ENCODE measurements around the gene CCDC38. TPM values are rescaled to one million over a fixed set of nuclear protein-coding genes. Genes with fewer than 3 reads are reported as not detected.

The CCDC38 gene
- not detected in 2 replicates for total RNA-seq

DNA sequence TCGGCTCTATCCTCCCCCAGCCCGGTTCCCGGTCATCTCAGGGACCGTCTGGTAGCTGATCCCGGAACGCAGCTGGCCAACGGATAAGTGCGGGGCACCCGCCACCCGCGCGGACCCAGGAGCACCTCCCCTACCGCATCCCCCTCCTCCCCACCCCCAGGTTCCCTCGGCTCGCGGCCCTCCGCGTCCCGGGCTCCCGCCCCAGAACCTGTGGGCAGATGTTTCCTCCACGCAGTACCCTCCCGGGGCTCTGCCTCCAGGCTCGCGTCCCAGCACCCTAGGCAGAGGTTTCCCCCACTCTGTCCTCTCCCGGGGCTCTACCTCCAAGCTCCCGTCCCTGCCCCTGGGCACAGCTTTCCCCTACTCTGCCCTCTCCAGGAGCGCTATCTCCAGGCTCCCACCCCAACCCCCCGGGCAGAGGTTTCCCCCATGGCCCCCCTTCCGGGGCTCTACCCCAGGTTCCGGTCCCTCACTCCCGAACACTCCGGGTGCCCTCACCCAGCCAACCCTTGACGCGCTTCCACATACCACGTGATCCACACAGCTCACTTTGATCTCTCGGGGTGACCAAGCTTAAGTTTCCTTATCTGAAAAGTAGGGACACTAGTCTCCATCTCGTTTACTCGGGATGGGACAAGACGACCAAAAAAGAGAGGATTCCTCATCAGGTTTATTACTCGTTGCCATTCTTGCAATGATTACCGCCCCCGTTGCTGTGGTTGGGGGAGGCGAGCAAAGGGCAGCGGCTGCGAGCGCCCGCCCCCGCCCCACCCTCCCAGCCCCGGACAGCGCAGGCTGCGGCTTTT is at the start of gene CCDC38:
Gene CCDC38, minus strand, starts transcription at position 91 of the 806 bp plus-strand sequence. CDS start 6,105 bp downstream, outside the sequence.

DNA sequence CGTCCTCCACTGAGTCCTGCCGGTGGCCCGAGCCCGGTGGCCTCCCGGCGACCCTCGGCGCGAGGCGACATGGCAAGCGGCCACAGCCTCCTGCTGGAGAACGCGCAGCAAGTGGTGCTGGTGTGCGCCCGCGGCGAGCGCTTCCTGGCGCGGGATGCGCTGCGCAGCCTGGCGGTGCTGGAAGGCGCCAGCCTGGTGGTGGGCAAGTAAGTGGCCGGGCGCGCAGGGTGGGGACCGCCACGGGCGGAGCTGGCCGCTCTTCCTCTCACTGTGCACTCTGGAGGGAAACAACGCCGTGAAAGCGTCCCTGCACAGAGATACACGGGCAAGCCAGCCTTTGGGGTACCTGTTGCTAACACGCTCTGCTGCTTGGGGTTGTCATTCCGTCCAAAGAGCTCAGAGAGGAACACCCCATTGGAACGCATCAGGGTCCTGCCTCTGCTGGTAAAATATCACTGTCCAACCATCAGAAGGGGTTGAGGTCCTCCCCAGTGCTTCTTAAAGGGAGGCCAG is 972 bp upstream of the CCDC38 start, which contains the start of gene AMDHD1:
Gene AMDHD1, plus strand, starts transcription at position 2 of the 513 bp plus-strand sequence. Its CDS starts 68 bp downstream, at position 70.

DNA sequence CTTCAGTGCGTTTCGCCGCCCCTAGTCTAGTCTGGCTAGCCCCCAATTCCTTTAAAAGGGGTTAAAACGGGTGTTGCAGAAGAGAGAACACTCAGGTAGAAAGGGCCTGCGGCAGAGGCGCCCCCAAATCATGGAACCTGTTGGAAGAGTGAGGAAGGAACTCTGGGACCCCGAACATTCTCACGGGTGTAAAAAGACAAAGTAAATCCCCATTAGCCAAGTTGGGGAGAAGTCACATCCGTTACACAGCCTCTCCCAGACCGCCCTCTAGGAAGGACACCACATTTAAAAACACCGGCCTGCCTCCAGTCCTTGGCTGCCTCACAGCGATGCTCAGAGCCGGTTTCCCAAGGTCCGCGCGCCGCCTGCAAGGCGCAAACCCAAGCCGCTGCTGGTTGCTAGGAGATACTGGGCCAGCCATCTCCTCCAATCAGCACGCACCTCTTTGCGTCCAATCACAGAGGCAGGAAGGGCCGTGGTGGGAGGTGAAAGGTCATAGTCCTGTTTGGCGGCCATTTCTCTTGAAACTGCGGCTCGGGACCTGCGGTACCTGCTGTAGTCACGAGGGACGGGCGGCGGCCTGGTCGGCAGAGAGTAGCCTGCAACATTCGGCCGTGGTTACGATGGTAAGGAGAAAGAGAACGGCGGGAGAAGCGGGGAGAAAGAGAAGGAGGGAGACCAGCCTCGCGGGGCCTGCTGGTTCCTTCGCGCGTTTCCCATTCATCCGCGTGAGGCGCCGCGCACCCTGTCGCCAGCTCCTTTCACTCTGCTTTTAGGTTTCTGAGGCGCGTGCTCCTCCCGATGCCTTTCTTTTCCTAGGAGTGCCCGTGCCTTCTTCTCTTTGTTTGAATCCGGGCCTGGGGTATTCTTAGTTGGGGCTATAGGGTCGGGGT is 83.7 kb downstream of the CCDC38 start, which contains the start of gene SNRPF:
Gene SNRPF, plus strand, starts transcription at position 502 of the 893 bp plus-strand sequence. Its CDS starts 122 bp downstream, at position 624.

Other genes starting within 250 kb of the CCDC38 start
- 4.2 and 14.4 TPM in 2 replicates for gene NTN4, start 151.8 kb downstream of the CCDC38 start, total RNA-seq
- 8.1 and 13.4 TPM in 2 replicates for gene SNRPF, start 83.7 kb downstream of the CCDC38 start, total RNA-seq
- not detected in 2 replicates for gene AMDHD1, start 717 bp upstream of the CCDC38 start, total RNA-seq
- gene HAL, start 53.7 kb upstream of the CCDC38 start, total RNA-seq, result not detected in 2 replicates
- 67.4 and 83.3 TPM in 2 replicates for gene LTA4H, start 93.0 kb upstream of the CCDC38 start, total RNA-seq